CD14-positive monocyte (primary cell): ENCODE results near the gene ATP11A. TPM values are rescaled to one million over a fixed set of nuclear protein-coding genes. Genes with fewer than 3 reads are reported as not detected.
A peak's percentile ranks its signal among the peaks of the same experiment; 100 is the strongest.

ENCODE experiments used
- DNase-seq, 3 donors: peaks; one replicate each; pipeline ENCODE4 v3.0.0-alpha.2; 2011 to 2022
- H2AFZ ChIP-seq: 2 replicates; pipeline ENCODE4 v1.6.0; 2012; ENCODE audit warnings: mild to moderate bottlenecking, low read depth, low read length, inconsistent platforms; ENCODE audit not compliant: insufficient read depth, poor library complexity, severe bottlenecking
- H3K27ac ChIP-seq, 2 donors: 1 replicate in 1 of 2; 2 replicates in 1 of 2; pipeline ENCODE4 v1.5.1; 2012 to 2013; ENCODE audit warnings: low read length in 2 of 2, control low read depth in 1 of 2, inconsistent platforms in 1 of 2, low read depth in 1 of 2, mild to moderate bottlenecking in 1 of 2
- H3K27me3 ChIP-seq, 2 donors: one replicate each; pipeline versions ENCODE4 v1.6.0 to v1.6.1; 2011 to 2013; ENCODE audit warnings: low read length in 2 of 2; ENCODE audit not compliant: control insufficient read depth in 2 of 2, insufficient read depth in 2 of 2
- H3K36me3 ChIP-seq, 2 donors: replicated peaks in 1 of 2; 1 replicate in 1 of 2; 2 replicates in 1 of 2; pipeline versions ENCODE4 v1.5.1 to v1.6.1; 2012 to 2013; ENCODE audit warnings: low read length in 2 of 2, control low read depth in 1 of 2, inconsistent platforms in 1 of 2, mild to moderate bottlenecking in 1 of 2; ENCODE audit not compliant: insufficient read depth in 2 of 2, control insufficient read depth in 1 of 2
- H3K4me1 ChIP-seq, 2 donors: 1 replicate in 1 of 2; 2 replicates in 1 of 2; pipeline versions ENCODE4 v1.5.1 to v1.6.1; 2012 to 2013; ENCODE audit warnings: low read length in 2 of 2, control low read depth in 1 of 2, inconsistent platforms in 1 of 2, mild to moderate bottlenecking in 1 of 2, moderate library complexity in 1 of 2; ENCODE audit not compliant: insufficient read depth in 2 of 2, control insufficient read depth in 1 of 2
- H3K4me2 ChIP-seq: replicated peaks from 2 replicates; pipeline ENCODE3; 2012; ENCODE audit warnings: low read length, moderate library complexity, mild to moderate bottlenecking; ENCODE audit not compliant: poor library complexity, severe bottlenecking; ENCODE audit errors: extremely low read depth
- H3K4me3 ChIP-seq, 3 experiments: fragments of 200-600 bp in 1 of 3; sonication (generic) in 1 of 3; replicated peaks in 1 of 3; 1 replicate in 2 of 3; 2 replicates in 1 of 3; pipeline ENCODE4 v1.5.1; 2011 to 2013; ENCODE audit warnings: low read length in 3 of 3, mild to moderate bottlenecking in 3 of 3, control low read depth in 2 of 3, low read depth in 2 of 3, inconsistent platforms in 1 of 3, moderate library complexity in 1 of 3
- H3K79me2 ChIP-seq: 2 replicates; pipeline ENCODE4 v1.6.0; 2012; ENCODE audit warnings: mild to moderate bottlenecking, control low read depth, inconsistent platforms, low read length, moderate library complexity; ENCODE audit not compliant: insufficient read depth
- H3K9ac ChIP-seq: 2 replicates; pipeline ENCODE4 v1.6.0; 2017; ENCODE audit warnings: low read length, mild to moderate bottlenecking; ENCODE audit not compliant: insufficient read depth, poor library complexity, severe bottlenecking
- H3K9me3 ChIP-seq, 2 donors: replicated peaks in 1 of 2; 1 replicate in 1 of 2; 2 replicates in 1 of 2; pipeline versions ENCODE4 v1.5.1 to v1.6.1; 2012 to 2013; ENCODE audit warnings: low read length in 2 of 2, control low read depth in 1 of 2; ENCODE audit not compliant: control insufficient read depth in 1 of 2, insufficient read depth in 1 of 2
- H4K20me1 ChIP-seq: 2 replicates; pipeline ENCODE4 v1.6.0; 2012; ENCODE audit warnings: mild to moderate bottlenecking, low read length, control low read depth, moderate library complexity; ENCODE audit not compliant: insufficient read depth
- H3K27ac Mint-ChIP-seq, 7 donors: one replicate each; pipeline ENCODE4 v1.8.0; 2020; ENCODE audit warnings: mild to moderate bottlenecking in 7 of 7, mixed read lengths in 7 of 7, moderate library complexity in 6 of 7, inconsistent platforms in 2 of 7
- H3K27me3 Mint-ChIP-seq, 3 donors: one replicate each; pipeline ENCODE4 v1.8.0; 2021 to 2022; ENCODE audit warnings: low read depth in 3 of 3, mild to moderate bottlenecking in 3 of 3, mixed read lengths in 3 of 3, moderate library complexity in 3 of 3, inconsistent platforms in 1 of 3
- H3K36me3 Mint-ChIP-seq, 2 donors: one replicate each; pipeline ENCODE4 v1.8.0; 2020; ENCODE audit warnings: mixed read lengths in 2 of 2, inconsistent platforms in 1 of 2, mild to moderate bottlenecking in 1 of 2
- H3K4me1 Mint-ChIP-seq: one replicate; pipeline ENCODE4 v1.8.0; 2020; ENCODE audit warnings: mild to moderate bottlenecking, mixed read lengths
- H3K4me3 Mint-ChIP-seq, 2 donors: one replicate each; pipeline ENCODE4 v1.8.0; 2020; ENCODE audit warnings: mild to moderate bottlenecking in 2 of 2, mixed read lengths in 2 of 2, moderate library complexity in 1 of 2
- H3K9me3 Mint-ChIP-seq, 7 donors: one replicate each; pipeline ENCODE4 v1.8.0; 2020 to 2022; ENCODE audit warnings: mixed read lengths in 7 of 7, mild to moderate bottlenecking in 6 of 7, moderate library complexity in 6 of 7, inconsistent platforms in 2 of 7
- CTCF ChIP-seq: fragments of 200-600 bp; IDR thresholded peaks from one replicate; pipeline ENCODE4 v1.8.0; 2022; ENCODE audit warnings: antibody characterized with exemption, mild to moderate bottlenecking
- WGBS: methylation state at CpG from one replicate; pipeline ENCODE4 v1.1.5; 2013; ENCODE audit warnings: missing lambda C conversion rate; ENCODE audit not compliant: insufficient coverage; 5-methylcytosine and 5-hydroxymethylcytosine counted together
- intact Hi-C, 2 donors: fragments of 100-400 bp; cut with micrococcal nuclease; formaldehyde crosslinking; loops; one replicate each; pipeline versions ENCODE4 v1.15.0 to v1.15.1; 2023
- polyA plus RNA-seq, 3 donors: library from polyadenylated mRNA; depleted of rRNA in 1 of 3; unstranded in 2 of 3; stranded (reverse) in 1 of 3; fragments of 300-500 nt in 2 of 3; fragments of >200 nt in 1 of 3; fragmentation: Illumina TruSeq in 2 of 3; gene quantifications; 1 replicate in 2 of 3; 2 replicates in 1 of 3; pipeline ENCODE4 v1.2.3, GENCODE V29; 2012 to 2021

The ATP11A gene
- polyA plus RNA-seq, 3 donors, result 7.2 to 45.4 (median 7.6) TPM

- peaks cover 0 to 2% (median 0%) of the 10 kb centered on the region in 3 donors for H3K27me3 Mint-ChIP-seq
- Histone ChIP-seq H3K4me3 (no peak overlapping the region), H3K9me3 (no peaks in the 10 kb centered on the region), H3K4me2 (no peak overlapping the region), H3K9ac (no peak overlapping the region), H3K4me1 (peaks cover 32 to 35% of the 10 kb centered on the region in 2 donors), H2AFZ (no peak overlapping the region), H3K36me3 (peaks cover 27 to 46% of the 10 kb centered on the region in 2 donors), H3K79me2 (peaks cover 100% of the 10 kb centered on the region), H3K27me3 (no peaks in the 10 kb centered on the region), H4K20me1 (peaks cover 100% of the 10 kb centered on the region), H3K27ac (no peak overlapping the region)
- TF ChIP-seq CTCF, result no peak
- intact Hi-C loops, result no loop called here
- no peak overlapping the region for H3K4me3 Mint-ChIP-seq
- H3K36me3 Mint-ChIP-seq, result peaks cover 34 to 53% of the 10 kb centered on the region in 2 donors
- peaks cover 0 to 1% (median 0%) of the 10 kb centered on the region in 7 donors for H3K9me3 Mint-ChIP-seq
- peaks cover 50% of the 10 kb centered on the region for H3K4me1 Mint-ChIP-seq
- DNase-seq, result no peak
- peak overlapping the region in 1 of 7 donors; percentile 58 for H3K27ac Mint-ChIP-seq
- WGBS, result 99% methylated on average over 53 of the region's 53 CpGs
Measured at GRCh38 chr13:112696001-112696868, 6.4 kb downstream of the ATP11A start.

- Histone ChIP-seq H3K79me2 (peaks cover 100% of the 10 kb centered on the region), H3K4me3 (no peak overlapping the region), H3K9me3 (no peaks in the 10 kb centered on the region), H3K9ac (no peak overlapping the region), H3K4me2 (no peak overlapping the region), H3K4me1 (peaks cover 26 to 29% of the 10 kb centered on the region in 2 donors), H4K20me1 (peaks cover 100% of the 10 kb centered on the region), H2AFZ (no peak overlapping the region), H3K36me3 (peaks cover 28 to 48% of the 10 kb centered on the region in 2 donors), H3K27ac (no peak overlapping the region), H3K27me3 (no peaks in the 10 kb centered on the region)
- Mint-ChIP-seq H3K4me1 (peaks cover 46% of the 10 kb centered on the region), H3K36me3 (peaks cover 36 to 60% of the 10 kb centered on the region in 2 donors), H3K9me3 (peaks cover 0 to 1% (median 0%) of the 10 kb centered on the region in 7 donors), H3K4me3 (no peak overlapping the region), H3K27ac (no peak overlapping the region), H3K27me3 (peaks cover 0 to 2% (median 0%) of the 10 kb centered on the region in 3 donors)
- 95% methylated on average over 23 of the region's 34 CpGs for WGBS
- TF ChIP-seq CTCF, result no peak
- no peak for DNase-seq
- intact Hi-C loops, result no loop called here
Measured at GRCh38 chr13:112696869-112697465, 7.1 kb downstream of the ATP11A start.
